Fibroblast of villous mesenchyme (primary cell): ENCODE measurements around the gene CPNE2. TPM values are rescaled to one million over a fixed set of nuclear protein-coding genes. Genes with fewer than 3 reads are reported as not detected.
"Not testable (repeated sequence)": the region's sequence is repeated elsewhere in the genome, so short reads cannot be mapped to it uniquely, and the experiment has no call there.

ENCODE experiments used
- DNase-seq: peaks from one replicate; pipeline ENCODE4 v3.0.0-alpha.2; 2010; ENCODE audit warnings: low read depth
- H3K4me3 ChIP-seq: 2 replicates; pipeline ENCODE4 v1.5.1; 2011; ENCODE audit warnings: low read depth, mild to moderate bottlenecking, low read length
- total RNA-seq: library from RNA; depleted of rRNA; stranded (reverse); fragments of >200 nt; gene quantifications from 2 replicates; pipeline ENCODE4 v1.2.3, GENCODE V29; 2012
- TF ChIP-seq, protein P1 (sequence below): IDR thresholded peaks from 2 replicates; pipeline ENCODE4 v1.5.1; 2012; ENCODE audit warnings: low read depth, mild to moderate bottlenecking, low read length; ENCODE audit not compliant: insufficient read depth

Gene CPNE2
- total RNA-seq, 1 donor, result 24.2 TPM

DNA sequence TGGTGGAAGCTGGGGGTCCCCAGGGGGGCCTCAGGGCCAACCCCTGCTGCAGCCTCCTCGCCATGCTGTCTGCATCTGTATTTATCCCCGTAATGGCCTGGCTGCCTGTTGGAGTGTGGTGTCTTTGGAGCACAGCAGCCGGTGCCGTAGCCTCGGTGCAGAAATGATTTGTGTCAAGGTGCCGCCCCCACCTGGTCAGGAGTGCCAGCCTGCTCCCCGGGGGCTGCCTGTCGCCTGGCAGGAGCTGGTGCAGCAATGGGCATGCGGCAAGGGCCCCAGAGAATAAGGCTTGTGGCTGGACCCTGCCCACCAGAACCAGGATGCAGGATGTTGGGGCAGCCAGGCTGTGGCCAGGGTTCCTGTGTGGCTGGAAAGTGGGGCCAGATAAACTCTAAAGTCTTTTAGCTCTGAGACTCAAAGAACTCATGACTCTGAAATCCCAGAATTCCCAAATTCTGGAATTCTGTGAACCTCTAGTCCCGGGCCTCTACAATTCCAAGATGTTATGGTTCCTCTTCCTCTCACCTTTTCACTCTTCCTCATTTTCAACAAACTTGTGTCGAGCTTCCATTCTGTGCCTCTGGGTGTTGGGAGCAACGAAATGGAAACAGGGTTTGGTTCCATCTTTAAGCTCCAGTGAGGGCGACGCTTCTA lies 5.9 kb downstream of the CPNE2 start:
- no peak for DNase-seq
- no peak overlapping the region for H3K4me3 ChIP-seq
- TF ChIP-seq, protein P1, sequence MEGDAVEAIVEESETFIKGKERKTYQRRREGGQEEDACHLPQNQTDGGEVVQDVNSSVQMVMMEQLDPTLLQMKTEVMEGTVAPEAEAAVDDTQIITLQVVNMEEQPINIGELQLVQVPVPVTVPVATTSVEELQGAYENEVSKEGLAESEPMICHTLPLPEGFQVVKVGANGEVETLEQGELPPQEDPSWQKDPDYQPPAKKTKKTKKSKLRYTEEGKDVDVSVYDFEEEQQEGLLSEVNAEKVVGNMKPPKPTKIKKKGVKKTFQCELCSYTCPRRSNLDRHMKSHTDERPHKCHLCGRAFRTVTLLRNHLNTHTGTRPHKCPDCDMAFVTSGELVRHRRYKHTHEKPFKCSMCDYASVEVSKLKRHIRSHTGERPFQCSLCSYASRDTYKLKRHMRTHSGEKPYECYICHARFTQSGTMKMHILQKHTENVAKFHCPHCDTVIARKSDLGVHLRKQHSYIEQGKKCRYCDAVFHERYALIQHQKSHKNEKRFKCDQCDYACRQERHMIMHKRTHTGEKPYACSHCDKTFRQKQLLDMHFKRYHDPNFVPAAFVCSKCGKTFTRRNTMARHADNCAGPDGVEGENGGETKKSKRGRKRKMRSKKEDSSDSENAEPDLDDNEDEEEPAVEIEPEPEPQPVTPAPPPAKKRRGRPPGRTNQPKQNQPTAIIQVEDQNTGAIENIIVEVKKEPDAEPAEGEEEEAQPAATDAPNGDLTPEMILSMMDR, result no peak

DNA sequence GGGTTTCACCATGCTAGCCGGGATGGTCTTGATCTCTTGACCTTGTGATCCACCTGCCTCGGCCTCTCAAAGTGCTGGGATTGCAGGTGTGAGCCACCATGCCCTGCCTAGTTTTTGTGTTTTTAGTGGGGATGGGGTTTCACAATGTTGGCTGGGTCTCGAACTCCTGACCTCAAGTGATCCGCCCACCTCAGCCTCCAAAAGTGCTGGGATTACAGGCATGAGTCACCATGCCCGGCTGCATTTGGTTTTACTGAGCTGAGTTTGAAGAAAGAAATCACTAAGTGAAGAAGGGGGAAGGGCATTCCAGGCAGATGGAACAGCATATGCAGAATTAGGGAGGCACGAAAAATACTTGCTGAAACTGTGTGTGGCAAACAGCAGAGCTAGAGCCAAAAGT lies 7.6 kb downstream of the CPNE2 start:
- DNase-seq, result peak; percentile 55
- not testable (repeated sequence) for H3K4me3 ChIP-seq

DNA sequence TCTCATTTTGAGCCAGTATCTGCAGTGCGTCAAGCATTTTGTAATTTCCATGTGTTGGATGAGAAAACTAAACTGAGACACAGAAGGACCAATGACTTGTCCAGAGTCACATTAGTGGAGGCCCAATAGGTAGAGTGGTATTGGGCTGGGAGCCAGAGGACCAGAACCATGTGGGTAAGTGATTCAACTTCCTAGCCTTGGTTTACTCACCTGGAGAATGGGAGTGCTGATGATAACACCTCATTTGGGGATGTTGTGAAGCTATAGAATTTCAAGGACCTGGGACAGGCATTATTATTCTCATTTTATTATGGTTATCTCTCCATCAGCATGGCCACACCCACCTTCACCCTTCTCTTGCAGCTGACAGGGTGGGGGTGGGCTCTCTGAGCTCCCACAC lies 8.1 kb downstream of the CPNE2 start:
- TF ChIP-seq, protein P1, result no peak
- no peak for DNase-seq
- no peak overlapping the region for H3K4me3 ChIP-seq

DNA sequence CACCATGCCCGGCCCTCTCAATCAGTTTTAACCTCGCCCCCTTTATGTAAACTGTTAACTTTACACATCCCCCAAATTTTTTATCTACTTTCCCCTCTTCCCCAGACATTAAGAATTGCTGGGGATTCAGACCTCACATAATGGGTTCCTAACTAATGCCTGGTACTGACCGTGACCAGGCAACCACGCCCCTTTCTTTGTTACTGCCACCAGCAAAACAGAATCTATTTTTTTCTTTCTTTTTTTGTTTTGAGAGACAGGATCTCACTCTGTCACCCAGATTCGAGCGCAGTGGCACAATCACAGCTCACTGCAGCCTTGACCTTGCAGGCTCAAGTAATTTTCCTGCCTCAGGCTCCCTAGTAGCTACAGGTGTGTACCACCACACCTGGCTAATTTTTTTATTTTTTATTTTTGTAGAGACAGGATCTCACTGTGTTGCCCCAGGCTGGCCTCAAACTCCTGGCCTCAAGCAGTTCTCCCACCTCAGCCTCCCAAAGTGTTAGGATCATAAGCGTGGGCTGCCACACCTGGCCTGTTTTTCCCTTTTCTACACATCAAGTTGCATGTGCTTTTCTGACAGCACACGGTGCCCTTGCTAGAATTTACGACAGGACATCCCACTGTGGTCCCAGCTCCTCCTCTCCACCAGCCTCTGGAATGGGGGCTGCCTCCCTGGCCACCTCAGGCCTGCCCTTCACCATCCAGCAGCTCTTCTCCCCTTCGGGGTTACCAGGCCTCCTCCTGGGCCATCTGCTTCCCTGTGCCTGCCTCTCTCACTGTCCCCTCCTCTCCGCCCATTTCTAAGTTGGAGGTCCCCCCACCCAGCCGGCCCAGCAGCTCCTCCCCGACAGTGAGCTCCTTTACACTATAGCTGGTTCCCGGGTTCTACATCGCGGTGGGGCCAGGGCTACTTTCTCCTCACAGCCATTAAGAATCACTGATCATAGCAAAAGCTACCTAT lies 10.8 kb downstream of the CPNE2 start:
- no peak for DNase-seq
- TF ChIP-seq, protein P1, result no peak
- no peak overlapping the region for H3K4me3 ChIP-seq

DNA sequence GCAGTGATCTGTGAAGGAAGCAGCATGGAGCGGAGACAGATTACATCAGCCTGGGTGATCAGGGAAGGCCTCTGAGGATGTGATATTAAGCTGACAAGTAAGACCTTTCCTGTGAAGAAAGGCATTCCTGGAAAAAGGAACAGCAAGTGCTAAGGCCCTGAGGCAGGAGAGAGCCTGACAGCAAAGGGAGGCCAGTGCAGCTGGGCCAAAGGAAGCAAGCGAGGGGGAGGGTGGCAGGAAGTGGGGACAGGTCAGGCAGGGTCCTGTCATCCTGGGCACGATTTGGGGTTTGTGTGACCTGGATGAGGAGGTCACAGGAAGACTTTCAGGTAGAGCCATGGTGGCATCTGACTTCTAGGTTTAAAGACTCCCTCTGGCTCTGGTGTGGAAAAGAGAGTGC lies 12.3 kb downstream of the CPNE2 start:
- no peak overlapping the region for H3K4me3 ChIP-seq
- no peak for DNase-seq
- TF ChIP-seq, protein P1, result no peak

DNA sequence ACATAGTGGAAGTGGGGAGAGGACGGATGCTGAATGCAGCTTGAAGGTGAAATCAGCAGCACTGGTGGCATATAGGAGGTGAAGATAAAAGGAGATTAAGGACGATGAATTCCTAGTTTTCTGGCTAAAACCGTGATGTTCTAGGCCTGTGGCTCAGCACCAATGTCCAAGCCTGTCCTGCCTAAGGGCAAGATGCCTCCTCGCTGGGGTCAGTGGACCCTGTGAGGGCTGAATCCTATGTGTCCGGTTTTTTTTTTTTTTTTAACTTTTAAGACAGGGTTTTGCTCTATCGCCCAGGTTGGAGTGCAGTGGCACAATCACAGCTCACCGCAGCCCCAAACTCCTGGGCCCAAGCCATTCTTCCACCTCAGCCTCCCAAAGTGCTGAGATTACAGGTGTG lies 12.8 kb downstream of the CPNE2 start:
- TF ChIP-seq, protein P1, result no peak
- H3K4me3 ChIP-seq, result no peak overlapping the region
- no peak for DNase-seq

DNA sequence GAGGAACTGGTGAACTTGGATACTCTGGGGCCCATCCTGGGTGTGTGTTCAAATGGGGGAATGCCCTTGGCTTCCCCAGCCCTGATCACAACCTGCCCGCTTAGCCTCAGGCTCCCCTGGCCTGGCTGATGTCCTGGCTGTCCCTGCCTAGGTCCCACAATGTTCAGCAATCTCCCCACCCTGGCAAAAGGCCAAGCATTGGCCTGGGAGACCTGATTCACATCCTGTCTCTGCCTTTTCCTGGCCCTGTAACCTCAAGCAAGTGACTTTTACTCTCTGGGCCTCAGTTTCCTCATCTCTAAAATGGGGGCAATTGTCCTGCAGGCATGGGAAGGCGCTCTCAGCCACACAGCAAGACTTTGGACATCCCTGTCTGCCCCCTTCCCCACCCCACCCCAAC lies 14.4 kb downstream of the CPNE2 start:
- DNase-seq, result no peak
- no peak overlapping the region for H3K4me3 ChIP-seq
- TF ChIP-seq, protein P1, result no peak
